HepG2 (cell line): ENCODE data around the gene SLC66A3. TPM values are rescaled to one million over a fixed set of nuclear protein-coding genes. Genes with fewer than 3 reads are reported as not detected.

Experiments
- FOXC1 ChIP-seq: sonication (generic); formaldehyde crosslinking; IDR thresholded peaks from 2 replicates; pipeline ENCODE4 v1.8.0; 2022; ENCODE audit warnings: mild to moderate bottlenecking, missing genetic modification reagents, borderline replicate concordance
- IKZF4 ChIP-seq: sonication (generic); formaldehyde crosslinking; IDR thresholded peaks from 2 replicates; pipeline ENCODE4 v1.5.1; 2020; ENCODE audit warnings: borderline replicate concordance, mild to moderate bottlenecking, low read depth, missing genetic modification reagents; ENCODE audit errors: not compliant biosample characterization
- MXD4 ChIP-seq: IDR thresholded peaks from 2 replicates; pipeline ENCODE4 v1.6.1; 2016; ENCODE audit warnings: mild to moderate bottlenecking, missing biosample characterization, missing genetic modification reagents
- MYC ChIP-seq: sonication (generic); formaldehyde crosslinking; IDR thresholded peaks from 2 replicates; pipeline ENCODE4 v1.9.0; 2021; ENCODE audit warnings: missing genetic modification reagents, borderline replicate concordance
- NRL ChIP-seq: sonication (generic); formaldehyde crosslinking; IDR thresholded peaks from 2 replicates; pipeline ENCODE4 v1.5.0; 2020; ENCODE audit warnings: missing genetic modification reagents, mild to moderate bottlenecking, moderate library complexity, borderline replicate concordance
- SIX1 ChIP-seq: sonication (generic); formaldehyde crosslinking; IDR thresholded peaks from 2 replicates; pipeline ENCODE4 v1.4.0; 2020; ENCODE audit warnings: missing genetic modification reagents, borderline replicate concordance
- SOX6 ChIP-seq, 2 experiments: fragments of 450-650 bp in 1 of 2; sonication (generic) in 1 of 2; formaldehyde crosslinking in 1 of 2; IDR thresholded peaks; 2 replicates each; pipeline versions ENCODE4 v1.4.0 to v1.6.1; 2017 to 2020; ENCODE audit warnings: antibody characterized with exemption in 1 of 2, mild to moderate bottlenecking in 1 of 2, missing genetic modification reagents in 1 of 2
- ZNF205 ChIP-seq: IDR thresholded peaks from 2 replicates; pipeline ENCODE4 v1.6.1; 2018; ENCODE audit warnings: missing biosample characterization, missing genetic modification reagents
- ZNF430 ChIP-seq: sonication (generic); formaldehyde crosslinking; IDR thresholded peaks from 2 replicates; pipeline ENCODE4 v1.9.0; 2021; ENCODE audit warnings: mild to moderate bottlenecking, missing genetic modification reagents
- ZNF558 ChIP-seq: sonication (generic); formaldehyde crosslinking; IDR thresholded peaks from 2 replicates; pipeline ENCODE4 v1.9.0; 2022; ENCODE audit warnings: mild to moderate bottlenecking, missing genetic modification reagents, borderline replicate concordance
- ZNF652 ChIP-seq: IDR thresholded peaks from 2 replicates; pipeline ENCODE4 v1.6.1; 2016; ENCODE audit warnings: low read depth, borderline replicate concordance
- polyA plus RNA-seq, 8 experiments: library from polyadenylated mRNA; depleted of rRNA in 3 of 8; stranded (reverse) in 7 of 8; unstranded in 1 of 8; fragments of >200 nt; fragmentation: Illumina TruSeq in 4 of 8; extraction: Trizol in 4 of 8; gene quantifications; 2 replicates each; pipeline versions ENCODE4 v1.2.1 to v1.2.3, GENCODE V29; 2011 to 2016; ENCODE audit warnings: low read depth in 4 of 8, missing spikeins in 1 of 8, mixed read lengths in 1 of 8; ENCODE audit not compliant: insufficient read depth in 1 of 8
- total RNA-seq, 5 experiments: library from RNA; depleted of rRNA; stranded (reverse); fragments of >200 nt; fragmentation: Illumina TruSeq; extraction: Trizol; gene quantifications; 2 replicates each; pipeline ENCODE4 v1.2.3, GENCODE V29; 2016; ENCODE audit warnings: low read depth in 1 of 5
- TF ChIP-seq, protein P1 (sequence below): IDR thresholded peaks from 2 replicates; pipeline ENCODE4 v1.6.1; 2016; ENCODE audit warnings: low read depth
- TF ChIP-seq, protein P2 (sequence below): fragments of 450-650 bp; IDR thresholded peaks from 2 replicates; pipeline ENCODE4 v1.6.1; 2017; ENCODE audit warnings: mild to moderate bottlenecking
- TF ChIP-seq, protein P3 (sequence below): sonication (generic); formaldehyde crosslinking; IDR thresholded peaks from 2 replicates; pipeline ENCODE4 v1.5.0; 2020; ENCODE audit warnings: mild to moderate bottlenecking, missing genetic modification reagents, borderline replicate concordance
- TF ChIP-seq, protein P4 (sequence below): sonication (generic); formaldehyde crosslinking; IDR thresholded peaks from 2 replicates; pipeline ENCODE4 v1.8.1; 2023; ENCODE audit warnings: mild to moderate bottlenecking, moderate library complexity, missing genetic modification reagents

The SLC66A3 gene
- total and polyA plus RNA-seq, 2 of the 13 experiments (the other 11 are each of a cell fraction or from before 2014, with no cell fraction given), result 2.2 to 3.7 TPM

DNA sequence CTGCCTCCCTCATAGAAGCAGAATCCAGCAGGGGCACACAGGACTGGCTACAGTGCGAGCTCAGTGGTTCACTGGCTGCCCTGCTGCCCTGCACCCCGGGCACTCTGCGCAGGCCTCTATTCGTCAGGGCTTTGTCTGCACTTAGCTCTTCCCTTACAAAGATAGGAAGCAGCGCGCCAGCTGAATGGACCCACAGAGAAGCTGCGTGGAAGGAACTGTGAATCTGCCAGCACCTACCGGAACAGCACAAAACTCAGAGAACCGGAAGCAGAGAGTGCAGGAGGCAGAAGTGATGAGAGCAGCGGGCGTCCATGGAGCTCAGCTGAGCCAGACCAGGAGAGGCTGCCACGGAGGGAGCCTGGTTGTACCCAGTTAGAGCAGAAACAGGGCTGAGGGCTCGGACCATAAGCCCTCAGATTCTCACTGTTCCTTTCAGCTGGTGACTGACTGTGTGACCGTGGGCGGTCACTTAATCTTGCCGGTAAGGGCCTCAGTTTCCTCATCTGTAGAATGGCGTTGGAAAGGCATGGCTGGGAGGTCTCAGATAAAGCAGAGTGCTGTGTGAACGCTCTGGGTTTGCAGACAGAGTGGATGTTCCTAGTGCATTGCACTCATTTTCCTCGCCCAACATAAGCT, 23.1 kb upstream of the SLC66A3 start (continued):
- TF ChIP-seq, protein P1, sequence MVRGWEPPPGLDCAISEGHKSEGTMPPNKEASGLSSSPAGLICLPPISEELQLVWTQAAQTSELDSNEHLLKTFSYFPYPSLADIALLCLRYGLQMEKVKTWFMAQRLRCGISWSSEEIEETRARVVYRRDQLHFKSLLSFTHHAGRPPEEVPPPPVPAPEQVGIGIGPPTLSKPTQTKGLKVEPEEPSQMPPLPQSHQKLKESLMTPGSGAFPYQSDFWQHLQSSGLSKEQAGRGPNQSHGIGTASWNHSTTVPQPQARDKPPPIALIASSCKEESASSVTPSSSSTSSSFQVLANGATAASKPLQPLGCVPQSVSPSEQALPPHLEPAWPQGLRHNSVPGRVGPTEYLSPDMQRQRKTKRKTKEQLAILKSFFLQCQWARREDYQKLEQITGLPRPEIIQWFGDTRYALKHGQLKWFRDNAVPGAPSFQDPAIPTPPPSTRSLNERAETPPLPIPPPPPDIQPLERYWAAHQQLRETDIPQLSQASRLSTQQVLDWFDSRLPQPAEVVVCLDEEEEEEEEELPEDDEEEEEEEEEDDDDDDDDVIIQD (CRISPR knock-in tag), result no peak
- no peak for TF ChIP-seq ZNF652 (CRISPR knock-in tag)
- TF ChIP-seq, protein P2, sequence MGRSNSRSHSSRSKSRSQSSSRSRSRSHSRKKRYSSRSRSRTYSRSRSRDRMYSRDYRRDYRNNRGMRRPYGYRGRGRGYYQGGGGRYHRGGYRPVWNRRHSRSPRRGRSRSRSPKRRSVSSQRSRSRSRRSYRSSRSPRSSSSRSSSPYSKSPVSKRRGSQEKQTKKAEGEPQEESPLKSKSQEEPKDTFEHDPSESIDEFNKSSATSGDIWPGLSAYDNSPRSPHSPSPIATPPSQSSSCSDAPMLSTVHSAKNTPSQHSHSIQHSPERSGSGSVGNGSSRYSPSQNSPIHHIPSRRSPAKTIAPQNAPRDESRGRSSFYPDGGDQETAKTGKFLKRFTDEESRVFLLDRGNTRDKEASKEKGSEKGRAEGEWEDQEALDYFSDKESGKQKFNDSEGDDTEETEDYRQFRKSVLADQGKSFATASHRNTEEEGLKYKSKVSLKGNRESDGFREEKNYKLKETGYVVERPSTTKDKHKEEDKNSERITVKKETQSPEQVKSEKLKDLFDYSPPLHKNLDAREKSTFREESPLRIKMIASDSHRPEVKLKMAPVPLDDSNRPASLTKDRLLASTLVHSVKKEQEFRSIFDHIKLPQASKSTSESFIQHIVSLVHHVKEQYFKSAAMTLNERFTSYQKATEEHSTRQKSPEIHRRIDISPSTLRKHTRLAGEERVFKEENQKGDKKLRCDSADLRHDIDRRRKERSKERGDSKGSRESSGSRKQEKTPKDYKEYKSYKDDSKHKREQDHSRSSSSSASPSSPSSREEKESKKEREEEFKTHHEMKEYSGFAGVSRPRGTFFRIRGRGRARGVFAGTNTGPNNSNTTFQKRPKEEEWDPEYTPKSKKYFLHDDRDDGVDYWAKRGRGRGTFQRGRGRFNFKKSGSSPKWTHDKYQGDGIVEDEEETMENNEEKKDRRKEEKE, result no peak
- TF ChIP-seq NRL (CRISPR knock-in tag), result peak; percentile 46; the same call in 1 of the 2 replicates
- no peak for TF ChIP-seq FOXC1
- no peak for TF ChIP-seq MYC (CRISPR knock-in tag)
- 0 out of 2 replicates have a peak, but pooled peaks have one; percentile 1 for TF ChIP-seq ZNF205 (CRISPR knock-in tag)
- TF ChIP-seq ZNF558 (CRISPR knock-in tag), result peak; percentile 22; the same call in 1 of the 2 replicates
- TF ChIP-seq SIX1 (CRISPR knock-in tag), result no peak
- TF ChIP-seq, protein P3, sequence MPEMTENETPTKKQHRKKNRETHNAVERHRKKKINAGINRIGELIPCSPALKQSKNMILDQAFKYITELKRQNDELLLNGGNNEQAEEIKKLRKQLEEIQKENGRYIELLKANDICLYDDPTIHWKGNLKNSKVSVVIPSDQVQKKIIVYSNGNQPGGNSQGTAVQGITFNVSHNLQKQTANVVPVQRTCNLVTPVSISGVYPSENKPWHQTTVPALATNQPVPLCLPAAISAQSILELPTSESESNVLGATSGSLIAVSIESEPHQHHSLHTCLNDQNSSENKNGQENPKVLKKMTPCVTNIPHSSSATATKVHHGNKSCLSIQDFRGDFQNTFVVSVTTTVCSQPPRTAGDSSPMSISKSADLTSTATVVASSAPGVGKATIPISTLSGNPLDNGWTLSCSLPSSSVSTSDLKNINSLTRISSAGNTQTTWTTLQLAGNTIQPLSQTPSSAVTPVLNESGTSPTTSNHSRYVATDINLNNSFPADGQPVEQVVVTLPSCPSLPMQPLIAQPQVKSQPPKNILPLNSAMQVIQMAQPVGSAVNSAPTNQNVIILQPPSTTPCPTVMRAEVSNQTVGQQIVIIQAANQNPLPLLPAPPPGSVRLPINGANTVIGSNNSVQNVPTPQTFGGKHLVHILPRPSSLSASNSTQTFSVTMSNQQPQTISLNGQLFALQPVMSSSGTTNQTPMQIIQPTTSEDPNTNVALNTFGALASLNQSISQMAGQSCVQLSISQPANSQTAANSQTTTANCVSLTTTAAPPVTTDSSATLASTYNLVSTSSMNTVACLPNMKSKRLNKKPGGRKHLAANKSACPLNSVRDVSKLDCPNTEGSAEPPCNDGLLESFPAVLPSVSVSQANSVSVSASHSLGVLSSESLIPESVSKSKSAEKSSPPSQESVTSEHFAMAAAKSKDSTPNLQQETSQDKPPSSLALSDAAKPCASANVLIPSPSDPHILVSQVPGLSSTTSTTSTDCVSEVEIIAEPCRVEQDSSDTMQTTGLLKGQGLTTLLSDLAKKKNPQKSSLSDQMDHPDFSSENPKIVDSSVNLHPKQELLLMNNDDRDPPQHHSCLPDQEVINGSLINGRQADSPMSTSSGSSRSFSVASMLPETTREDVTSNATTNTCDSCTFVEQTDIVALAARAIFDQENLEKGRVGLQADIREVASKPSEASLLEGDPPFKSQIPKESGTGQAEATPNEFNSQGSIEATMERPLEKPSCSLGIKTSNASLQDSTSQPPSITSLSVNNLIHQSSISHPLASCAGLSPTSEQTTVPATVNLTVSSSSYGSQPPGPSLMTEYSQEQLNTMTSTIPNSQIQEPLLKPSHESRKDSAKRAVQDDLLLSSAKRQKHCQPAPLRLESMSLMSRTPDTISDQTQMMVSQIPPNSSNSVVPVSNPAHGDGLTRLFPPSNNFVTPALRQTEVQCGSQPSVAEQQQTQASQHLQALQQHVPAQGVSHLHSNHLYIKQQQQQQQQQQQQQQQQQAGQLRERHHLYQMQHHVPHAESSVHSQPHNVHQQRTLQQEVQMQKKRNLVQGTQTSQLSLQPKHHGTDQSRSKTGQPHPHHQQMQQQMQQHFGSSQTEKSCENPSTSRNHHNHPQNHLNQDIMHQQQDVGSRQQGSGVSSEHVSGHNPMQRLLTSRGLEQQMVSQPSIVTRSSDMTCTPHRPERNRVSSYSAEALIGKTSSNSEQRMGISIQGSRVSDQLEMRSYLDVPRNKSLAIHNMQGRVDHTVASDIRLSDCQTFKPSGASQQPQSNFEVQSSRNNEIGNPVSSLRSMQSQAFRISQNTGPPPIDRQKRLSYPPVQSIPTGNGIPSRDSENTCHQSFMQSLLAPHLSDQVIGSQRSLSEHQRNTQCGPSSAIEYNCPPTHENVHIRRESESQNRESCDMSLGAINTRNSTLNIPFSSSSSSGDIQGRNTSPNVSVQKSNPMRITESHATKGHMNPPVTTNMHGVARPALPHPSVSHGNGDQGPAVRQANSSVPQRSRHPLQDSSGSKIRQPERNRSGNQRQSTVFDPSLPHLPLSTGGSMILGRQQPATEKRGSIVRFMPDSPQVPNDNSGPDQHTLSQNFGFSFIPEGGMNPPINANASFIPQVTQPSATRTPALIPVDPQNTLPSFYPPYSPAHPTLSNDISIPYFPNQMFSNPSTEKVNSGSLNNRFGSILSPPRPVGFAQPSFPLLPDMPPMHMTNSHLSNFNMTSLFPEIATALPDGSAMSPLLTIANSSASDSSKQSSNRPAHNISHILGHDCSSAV (CRISPR knock-in tag), result peak; percentile 9; the same call in 1 of the 2 replicates
- TF ChIP-seq MXD4 (CRISPR knock-in tag), result no peak; the same call in 1 of the 2 replicates
- TF ChIP-seq SOX6 (IDR thresholded peaks at IDR 0.05), result no peak
- TF ChIP-seq SOX6 (CRISPR knock-in tag; IDR thresholded peaks at IDR 0.05), result no peak
- TF ChIP-seq IKZF4 (CRISPR knock-in tag), result peak; percentile 14
- TF ChIP-seq, protein P4, sequence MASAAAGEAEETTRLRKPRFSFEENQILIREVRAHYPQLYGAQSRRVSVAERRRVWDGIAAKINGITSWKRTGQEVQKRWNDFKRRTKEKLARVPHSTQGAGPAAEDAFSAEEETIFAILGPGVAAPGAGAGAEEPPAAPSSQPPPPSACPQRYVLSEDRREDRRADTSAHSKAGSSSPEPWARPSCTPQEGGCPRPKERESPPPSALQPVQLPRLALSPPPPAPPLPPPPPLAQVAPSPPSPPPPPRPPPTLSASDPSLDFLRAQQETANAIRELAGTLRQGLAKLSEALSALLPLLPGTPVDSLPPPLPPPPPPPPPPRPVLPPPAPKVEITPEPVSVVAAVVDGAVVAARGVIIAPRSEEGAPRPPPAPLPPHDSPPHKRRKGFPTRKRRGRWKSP (CRISPR knock-in tag), result no peak
- no peak for TF ChIP-seq ZNF430 (CRISPR knock-in tag)
